PC-3 (cell line): ENCODE results near the gene CSMD2. TPM values are rescaled to one million over a fixed set of nuclear protein-coding genes. Genes with fewer than 3 reads are reported as not detected.

Experiments
- ATAC-seq: fragments of 200-7000 bp; cut with Tn5 transposase; 2 replicates; pipeline ENCODE4 v1.9.1; 2020; ENCODE audit warnings: mild to moderate bottlenecking, moderate library complexity
- BruUV-seq: library from RNA; stranded (reverse); fragments of 400-500 nt; replicated peaks from 2 replicates; lab custom pipeline; 2021; lab: Mats Ljungman, UMichigan
- CTCF ChIA-PET: fragments of 300-600 bp; sonication (Branson Sonifier 250); formaldehyde crosslinking; loops from one replicate; lab custom pipeline; 2022; ENCODE audit warnings: antibody characterized with exemption; lab: Charles Lee
- POLR2A ChIA-PET: fragments of 300-600 bp; sonication (Branson Sonifier 250); formaldehyde crosslinking; loops from one replicate; lab custom pipeline; 2022; ENCODE audit warnings: antibody characterized with exemption; ENCODE audit not compliant: unreplicated experiment; lab: Charles Lee
- DNase-seq: peaks from one replicate; pipeline ENCODE4 v3.0.0-alpha.2; 2015
- H2AFZ ChIP-seq: fragments of 300-600 bp; sonication (generic); 2 replicates; pipeline ENCODE4 v1.6.0; 2016; ENCODE audit warnings: antibody characterized with exemption, low read length
- H3F3A ChIP-seq: fragments of 300-600 bp; sonication (generic); one replicate; pipeline ENCODE4 v1.6.0; 2017; ENCODE audit warnings: antibody characterized with exemption, low read length, control low read depth, mild to moderate bottlenecking; ENCODE audit not compliant: unreplicated experiment
- H3K27ac ChIP-seq: fragments of 300-600 bp; sonication (generic); 2 replicates; pipeline ENCODE4 v1.5.1; 2016; ENCODE audit warnings: mild to moderate bottlenecking, low read length
- H3K27me3 ChIP-seq: fragments of 300-600 bp; sonication (generic); 2 replicates; pipeline ENCODE4 v1.6.1; 2016; ENCODE audit warnings: low read length, mixed read lengths
- H3K36me3 ChIP-seq: fragments of 300-600 bp; sonication (generic); 2 replicates; pipeline ENCODE4 v1.6.1; 2016; ENCODE audit warnings: low read depth, mixed run types, low read length, mixed read lengths
- H3K4me1 ChIP-seq: fragments of 300-600 bp; sonication (generic); 2 replicates; pipeline ENCODE4 v1.5.1; 2016; ENCODE audit warnings: low read length; ENCODE audit not compliant: insufficient read depth
- H3K4me2 ChIP-seq: fragments of 300-600 bp; sonication (generic); 2 replicates; pipeline ENCODE4 v1.6.0; 2016; ENCODE audit warnings: low read length
- H3K4me3 ChIP-seq: fragments of 300-600 bp; sonication (generic); 2 replicates; pipeline ENCODE4 v1.5.1; 2016; ENCODE audit warnings: mild to moderate bottlenecking, low read length, mixed read lengths
- H3K79me2 ChIP-seq: fragments of 300-600 bp; sonication (generic); 2 replicates; pipeline ENCODE4 v1.6.1; 2017; ENCODE audit warnings: low read length, mixed read lengths
- H3K9ac ChIP-seq: fragments of 300-600 bp; sonication (generic); 2 replicates; pipeline ENCODE4 v1.6.0; 2016; ENCODE audit warnings: mild to moderate bottlenecking, low read length
- H3K9me2 ChIP-seq: fragments of 300-600 bp; sonication (generic); replicated peaks from 2 replicates; pipeline ENCODE4 v1.6.1; 2016; ENCODE audit warnings: mixed run types, low read length, mixed read lengths
- H3K9me3 ChIP-seq: fragments of 300-600 bp; sonication (generic); 2 replicates; pipeline ENCODE4 v1.6.1; 2016; ENCODE audit warnings: low read length, mixed read lengths
- H4K20me1 ChIP-seq: fragments of 300-600 bp; sonication (generic); 2 replicates; pipeline ENCODE4 v1.6.1; 2016; ENCODE audit warnings: low read length, mixed read lengths
- CTCF ChIP-seq: fragments of 300-600 bp; sonication (generic); conservative IDR thresholded peaks from 2 replicates; pipeline ENCODE4 v1.5.1; 2017; ENCODE audit warnings: antibody characterized with exemption, low read depth, mild to moderate bottlenecking, low read length
- EZH2 ChIP-seq: fragments of 300-600 bp; sonication (generic); IDR thresholded peaks from one replicate; pipeline ENCODE4 v1.6.1; 2017; ENCODE audit warnings: antibody characterized with exemption, mild to moderate bottlenecking, low read length; ENCODE audit not compliant: unreplicated experiment
- EZH2phosphoT487 ChIP-seq: fragments of 300-600 bp; sonication (generic); IDR thresholded peaks from 2 replicates; pipeline ENCODE4 v1.6.1; 2018; ENCODE audit warnings: mild to moderate bottlenecking, antibody characterized with exemption, low read length, borderline replicate concordance
- intact Hi-C: fragments of 100-400 bp; cut with micrococcal nuclease; formaldehyde crosslinking; loops from 2 replicates; pipeline ENCODE4 v1.9.0; 2023
- total RNA-seq: library from RNA; depleted of rRNA; stranded (reverse); fragments of >200 nt; gene quantifications from 2 replicates; pipeline ENCODE4 v1.2.3, GENCODE V29; 2014

CSMD2 gene
- total RNA-seq, 1 experiment from 2014 or later: not detected

- DNase-seq (peak; percentile 60), ATAC-seq (peak; percentile 59; the same call in 1 of the 2 replicates)
- Histone ChIP-seq H3K27ac (no peak overlapping the region), H3K79me2 (no peaks in the 10 kb centered on the region), H2AFZ (no peak overlapping the region), H3K9ac (no peak overlapping the region), H3K9me3 (no peaks in the 10 kb centered on the region; the same call in 1 of the 2 replicates), H3K36me3 (no peaks in the 10 kb centered on the region), H3K4me2 (no peak overlapping the region), H3K4me3 (no peak overlapping the region), H3K4me1 (no peaks in the 10 kb centered on the region), H3K27me3 (peaks cover 48% of the 10 kb centered on the region), H3K9me2 (no peaks in the 10 kb centered on the region), H4K20me1 (no peaks in the 10 kb centered on the region), H3F3A (no peaks in the 10 kb centered on the region)
- ChIA-PET POLR2A (no interaction called here), CTCF (no interaction called here)
- intact Hi-C loops: no loop called here
- BruUV-seq: no TSS peak
- TF ChIP-seq EZH2: no peak
- no peak for TF ChIP-seq CTCF
- no peak for TF ChIP-seq EZH2phosphoT487
These were observed 604.4 kb downstream of the CSMD2 start for GRCh38 chr1:33560680-33561079.

GRCh38 chr1:33548721-33549120 is 616.3 kb downstream of the CSMD2 start:
- Histone ChIP-seq H3F3A (no peaks in the 10 kb centered on the region), H2AFZ (no peak overlapping the region), H3K9ac (no peak overlapping the region), H3K27me3 (peaks cover 64% of the 10 kb centered on the region), H3K79me2 (no peaks in the 10 kb centered on the region), H3K9me2 (no peaks in the 10 kb centered on the region), H3K27ac (no peak overlapping the region), H3K9me3 (no peaks in the 10 kb centered on the region), H3K4me2 (no peak overlapping the region), H3K36me3 (no peaks in the 10 kb centered on the region), H3K4me1 (no peaks in the 10 kb centered on the region), H3K4me3 (no peak overlapping the region), H4K20me1 (no peaks in the 10 kb centered on the region)
- no peak for ATAC-seq
- no TSS peak for BruUV-seq
- ChIA-PET POLR2A (no interaction called here), CTCF (no interaction called here)
- TF ChIP-seq EZH2phosphoT487 (no peak), EZH2 (no peak), CTCF (no peak)
- DNase-seq: no peak
- intact Hi-C loops: no loop called here

GRCh38 chr1:33548319-33548718 is 616.7 kb downstream of the CSMD2 start:
- Histone ChIP-seq H4K20me1 (no peaks in the 10 kb centered on the region), H3K4me1 (no peaks in the 10 kb centered on the region), H3K9me3 (no peaks in the 10 kb centered on the region), H2AFZ (no peak overlapping the region), H3K27me3 (peaks cover 64% of the 10 kb centered on the region), H3K4me3 (no peak overlapping the region), H3K4me2 (no peak overlapping the region), H3K9ac (no peak overlapping the region), H3K36me3 (no peaks in the 10 kb centered on the region), H3F3A (no peaks in the 10 kb centered on the region), H3K79me2 (no peaks in the 10 kb centered on the region), H3K9me2 (no peaks in the 10 kb centered on the region), H3K27ac (no peak overlapping the region)
- no peak for ATAC-seq
- TF ChIP-seq CTCF (no peak), EZH2phosphoT487 (no peak), EZH2 (no peak)
- BruUV-seq: no TSS peak
- ChIA-PET POLR2A (no interaction called here), CTCF (no interaction called here)
- DNase-seq: no peak
- intact Hi-C loops: no loop called here
